IMR-90 (cell line): ENCODE data around the gene NRXN2. TPM values are rescaled to one million over a fixed set of nuclear protein-coding genes. Genes with fewer than 3 reads are reported as not detected.

Experiments
- ATAC-seq: fragments of 200-7000 bp; cut with Tn5 transposase; 2 replicates; pipeline ENCODE4 v1.9.1; 2020; ENCODE audit warnings: low read depth, mild to moderate bottlenecking, moderate library complexity
- BruUV-seq: library from RNA; stranded (reverse); fragments of 400-500 nt; replicated peaks from 2 replicates; lab custom pipeline; 2021; lab: Mats Ljungman, UMichigan
- CTCF ChIA-PET: fragments of 300-600 bp; formaldehyde crosslinking; extraction: SDS; loops from one replicate; lab custom pipeline; 2021; ENCODE audit warnings: antibody characterized with exemption; lab: Yijun Ruan, JAX
- POLR2A ChIA-PET: fragments of 300-600 bp; sonication (Branson Sonifier 250); formaldehyde crosslinking; loops from one replicate; lab custom pipeline; 2022; ENCODE audit warnings: antibody characterized with exemption; ENCODE audit not compliant: unreplicated experiment; lab: Charles Lee
- DNase-seq: peaks from one replicate; pipeline ENCODE4 v3.0.0; 2013
- H2AFZ ChIP-seq: replicated peaks from 2 replicates; pipeline ENCODE3; 2013; ENCODE audit warnings: low read length, mild to moderate bottlenecking; ENCODE audit not compliant: poor library complexity
- H2AK5ac ChIP-seq: 2 replicates; pipeline ENCODE4 v1.6.1; 2013; ENCODE audit warnings: low read depth, low read length, inconsistent platforms
- H2AK9ac ChIP-seq: replicated peaks from 2 replicates; pipeline ENCODE3; 2013; ENCODE audit warnings: mild to moderate bottlenecking, low read depth, low read length, moderate library complexity; ENCODE audit not compliant: poor library complexity
- H2BK120ac ChIP-seq: 2 replicates; pipeline ENCODE4 v1.6.1; 2013; ENCODE audit warnings: low read depth, low read length, inconsistent platforms
- H2BK15ac ChIP-seq: 3 replicates; pipeline ENCODE4 v1.6.1; 2013; ENCODE audit warnings: low read depth, low read length, inconsistent platforms
- H2BK20ac ChIP-seq: 2 replicates; pipeline ENCODE4 v1.6.1; 2013; ENCODE audit warnings: low read depth, mild to moderate bottlenecking, inconsistent platforms, low read length, moderate library complexity
- H2BK5ac ChIP-seq: 2 replicates; pipeline ENCODE4 v1.6.1; 2013; ENCODE audit warnings: mild to moderate bottlenecking, low read depth, low read length, inconsistent platforms; ENCODE audit not compliant: poor library complexity, severe bottlenecking
- H3K14ac ChIP-seq: replicated peaks from 2 replicates; pipeline ENCODE4 v1.6.1; 2013; ENCODE audit warnings: low read depth, low read length, inconsistent platforms
- H3K18ac ChIP-seq: 2 replicates; pipeline ENCODE4 v1.6.1; 2013; ENCODE audit warnings: low read depth, low read length, control low read depth
- H3K23ac ChIP-seq: 2 replicates; pipeline ENCODE4 v1.6.1; 2013; ENCODE audit warnings: low read depth, low read length, inconsistent platforms
- H3K27ac ChIP-seq: 2 replicates; pipeline ENCODE4 v1.5.1; 2013; ENCODE audit warnings: mild to moderate bottlenecking, control low read depth, low read length; ENCODE audit not compliant: insufficient read depth
- H3K27me3 ChIP-seq: 2 replicates; pipeline ENCODE4 v1.6.1; 2013; ENCODE audit warnings: low read length; ENCODE audit not compliant: control insufficient read depth, insufficient read depth
- H3K36me3 ChIP-seq: 2 replicates; pipeline ENCODE4 v1.6.1; 2013; ENCODE audit warnings: low read length, mixed read lengths; ENCODE audit not compliant: control insufficient read depth, insufficient read depth
- H3K4ac ChIP-seq: 2 replicates; pipeline ENCODE4 v1.6.1; 2013; ENCODE audit warnings: low read depth, low read length, inconsistent platforms
- H3K4me1 ChIP-seq: 2 replicates; pipeline ENCODE4 v1.6.1; 2013; ENCODE audit warnings: low read length, mixed read lengths; ENCODE audit not compliant: control insufficient read depth, insufficient read depth
- H3K4me2 ChIP-seq: 2 replicates; pipeline ENCODE4 v1.6.1; 2013; ENCODE audit warnings: low read depth, mild to moderate bottlenecking, control low read depth, low read length, moderate library complexity
- H3K4me3 ChIP-seq: 2 replicates; pipeline ENCODE4 v1.5.1; 2013; ENCODE audit warnings: low read depth, mild to moderate bottlenecking, control low read depth, low read length, moderate library complexity; ENCODE audit not compliant: insufficient read depth
- H3K56ac ChIP-seq: 2 replicates; pipeline ENCODE4 v1.6.1; 2013; ENCODE audit warnings: low read length, inconsistent platforms; ENCODE audit not compliant: insufficient read depth; ENCODE audit errors: extremely low read depth
- H3K79me1 ChIP-seq, 2 experiments: 2 replicates each; pipeline ENCODE4 v1.6.1; 2013; ENCODE audit warnings: low read length in 2 of 2, inconsistent platforms in 1 of 2, low read depth in 1 of 2
- H3K9ac ChIP-seq: 2 replicates; pipeline ENCODE4 v1.6.1; 2013; ENCODE audit warnings: low read depth, low read length, control low read depth
- H3K9me1 ChIP-seq: 2 replicates; pipeline ENCODE4 v1.6.1; 2013; ENCODE audit warnings: low read length, inconsistent platforms; ENCODE audit not compliant: insufficient read depth
- H3K9me3 ChIP-seq: 2 replicates; pipeline ENCODE4 v1.6.1; 2013; ENCODE audit warnings: low read length; ENCODE audit not compliant: control insufficient read depth, insufficient read depth
- H4K20me1 ChIP-seq: 2 replicates; pipeline ENCODE4 v1.6.1; 2013; ENCODE audit warnings: low read length, inconsistent platforms; ENCODE audit not compliant: insufficient read depth
- H4K5ac ChIP-seq: 2 replicates; pipeline ENCODE4 v1.6.1; 2013; ENCODE audit warnings: mild to moderate bottlenecking, low read depth, low read length, control low read depth
- H4K8ac ChIP-seq, 2 experiments: 2 replicates each; pipeline ENCODE4 v1.6.1; 2013; ENCODE audit warnings: low read depth in 2 of 2, low read length in 2 of 2, control low read depth in 1 of 2, inconsistent platforms in 1 of 2
- H4K91ac ChIP-seq: 2 replicates; pipeline ENCODE4 v1.6.1; 2013; ENCODE audit warnings: low read depth, low read length, inconsistent platforms; ENCODE audit not compliant: insufficient read depth
- CEBPB ChIP-seq: IDR thresholded peaks from 2 replicates; pipeline ENCODE4 v1.6.1; 2012; ENCODE audit warnings: low read depth, low read length, improper control_type of control experiment
- CHD1 ChIP-seq: IDR thresholded peaks from 2 replicates; pipeline ENCODE4 v1.6.1; 2012; ENCODE audit warnings: low read depth, low read length, improper control_type of control experiment
- MXI1 ChIP-seq: IDR thresholded peaks from 2 replicates; pipeline ENCODE4 v1.6.1; 2012; ENCODE audit warnings: low read depth, mild to moderate bottlenecking, low read length, moderate library complexity, borderline replicate concordance
- RFX5 ChIP-seq: IDR thresholded peaks from 2 replicates; pipeline ENCODE4 v1.8.0; 2012; ENCODE audit warnings: low read depth, mild to moderate bottlenecking, low read length, moderate library complexity
- WGBS, 2 experiments: methylation state at CpG; one replicate each; pipeline versions ENCODE4 v1.1.5 to v1.1.7; 2013; ENCODE audit warnings: missing lambda C conversion rate in 2 of 2; ENCODE audit not compliant: insufficient read length in 1 of 2; ENCODE audit errors: extremely low coverage in 2 of 2; 5-methylcytosine and 5-hydroxymethylcytosine counted together
- dilution Hi-C: fragments of 300-500 bp; cut with HindIII; formaldehyde crosslinking; loops from one replicate; pipeline ENCODE4 v1.14.3; 2018; ENCODE audit warnings: low sequenced_read_pairs; ENCODE audit not compliant: unreplicated experiment
- in situ Hi-C: fragments of 300-500 bp; cut with MboI; formaldehyde crosslinking; loops from 3 replicates; pipeline ENCODE4 v1.14.3; 2019; ENCODE audit warnings: low sequenced_read_pairs, inconsistent platforms, mixed read lengths
- intact Hi-C: fragments of 100-400 bp; cut with micrococcal nuclease; formaldehyde crosslinking; loops from 2 replicates; pipeline ENCODE4 v1.10.0; 2022
- polyA plus RNA-seq, 3 experiments: library from polyadenylated mRNA; depleted of rRNA; stranded (reverse); fragments of >200 nt; gene quantifications; 2 replicates each; pipeline ENCODE4 v1.2.3, GENCODE V29; 2012; ENCODE audit warnings: low replicate concordance in 1 of 3
- total RNA-seq: library from RNA; depleted of rRNA; stranded (reverse); fragments of >200 nt; gene quantifications from 2 replicates; pipeline ENCODE4 v1.2.3, GENCODE V29; 2012

The NRXN2 gene
- total and polyA plus RNA-seq, 2 of the 4 experiments (the other 2 are of a cell fraction) = 0.18 to 0.22 TPM

DNA sequence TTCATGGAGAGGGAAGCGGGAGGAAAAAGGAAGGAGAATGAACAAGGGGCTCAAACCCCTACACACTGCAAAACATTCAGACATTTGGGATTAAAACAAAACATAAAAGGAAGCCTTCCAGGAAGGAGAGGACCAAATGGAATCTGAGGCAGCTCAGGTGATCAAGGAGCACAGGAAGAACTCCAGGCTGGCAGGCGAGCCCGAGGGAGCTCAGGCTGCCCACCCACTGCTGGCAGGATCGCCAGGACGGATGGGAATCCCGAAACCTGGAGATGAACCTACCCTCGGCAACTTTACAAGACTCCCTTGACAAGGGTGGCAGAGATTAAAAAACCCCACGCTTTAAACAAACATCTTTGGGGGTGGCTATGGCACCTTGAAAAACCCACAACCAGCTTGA lies 41.8 kb upstream of the NRXN2 start:
- ATAC-seq = no peak
- no peak overlapping the region for H2BK120ac ChIP-seq
- H2AK9ac ChIP-seq = no peak overlapping the region

More for the DNA sequence above, 41.8 kb upstream of the NRXN2 start:
- H4K5ac ChIP-seq = no peak overlapping the region
- H4K8ac ChIP-seq = no peak overlapping the region
- H3K4me3 ChIP-seq = no peak overlapping the region
- BruUV-seq = TSS peak; percentile 84
- TF ChIP-seq RFX5 (no peak), CHD1 (no peak), CEBPB (no peak), MXI1 (no peak)
- peaks cover 76% of the 10 kb centered on the region for H3K36me3 ChIP-seq
- H4K20me1 ChIP-seq = peaks cover 66% of the 10 kb centered on the region
- CTCF ChIA-PET = no interaction called here
- no peaks in the 10 kb centered on the region for H3K9me3 ChIP-seq
- no peak overlapping the region for H2BK20ac ChIP-seq
- no peak overlapping the region for H3K14ac ChIP-seq
- DNase-seq = no peak
- no peak overlapping the region for H3K18ac ChIP-seq
- in situ Hi-C loops (no loop called here), intact Hi-C loops (no loop called here), dilution Hi-C loops (no loop called here)
- POLR2A ChIA-PET = no interaction called here
- no peak overlapping the region for H3K56ac ChIP-seq
- WGBS, 2 experiments = 96% methylated on average over 5 of the region's 8 CpGs; no CpG with 5 or more reads in 1 of the 2 experiments
- H2BK5ac ChIP-seq = no peak overlapping the region
- H3K9me1 ChIP-seq = peaks cover 18% of the 10 kb centered on the region; the same call in 1 of the 2 replicates
- no peak overlapping the region for H3K23ac ChIP-seq
- no peak overlapping the region for H2AFZ ChIP-seq
- H2BK15ac ChIP-seq = no peak overlapping the region
- H3K4ac ChIP-seq = no peak overlapping the region
- H4K91ac ChIP-seq = no peak overlapping the region
- no peak overlapping the region for H3K9ac ChIP-seq
- peaks cover 18% of the 10 kb centered on the region for H3K4me1 ChIP-seq
- no peak overlapping the region for H2AK5ac ChIP-seq
- peaks cover 31 to 73% of the 10 kb centered on the region in 2 experiments for H3K79me1 ChIP-seq
- no peaks in the 10 kb centered on the region for H3K27me3 ChIP-seq
- H3K4me2 ChIP-seq = no peak overlapping the region
- H3K27ac ChIP-seq = no peak overlapping the region
